Uterus (tissue), 2 donors: Measurements from ENCODE around the gene LRRC3.

Experiments used
- POLR2A ChIP-seq, 2 donors: fragments of 450-650 bp; IDR thresholded peaks; one replicate each; pipeline ENCODE4 v1.6.1; 2016; ENCODE audit warnings: antibody characterized with exemption in 2 of 2, mild to moderate bottlenecking in 1 of 2, moderate library complexity in 1 of 2
- TF ChIP-seq, protein P1 (sequence below), 4 experiments: fragments of 200-600 bp in 2 of 4; fragments of 450-650 bp in 2 of 4; sonication (generic) in 2 of 4; IDR thresholded peaks; one replicate each; pipeline ENCODE4 v1.5.1; 2016 to 2019; ENCODE audit warnings: antibody characterized with exemption in 4 of 4, mild to moderate bottlenecking in 2 of 4, moderate library complexity in 1 of 4

DNA sequence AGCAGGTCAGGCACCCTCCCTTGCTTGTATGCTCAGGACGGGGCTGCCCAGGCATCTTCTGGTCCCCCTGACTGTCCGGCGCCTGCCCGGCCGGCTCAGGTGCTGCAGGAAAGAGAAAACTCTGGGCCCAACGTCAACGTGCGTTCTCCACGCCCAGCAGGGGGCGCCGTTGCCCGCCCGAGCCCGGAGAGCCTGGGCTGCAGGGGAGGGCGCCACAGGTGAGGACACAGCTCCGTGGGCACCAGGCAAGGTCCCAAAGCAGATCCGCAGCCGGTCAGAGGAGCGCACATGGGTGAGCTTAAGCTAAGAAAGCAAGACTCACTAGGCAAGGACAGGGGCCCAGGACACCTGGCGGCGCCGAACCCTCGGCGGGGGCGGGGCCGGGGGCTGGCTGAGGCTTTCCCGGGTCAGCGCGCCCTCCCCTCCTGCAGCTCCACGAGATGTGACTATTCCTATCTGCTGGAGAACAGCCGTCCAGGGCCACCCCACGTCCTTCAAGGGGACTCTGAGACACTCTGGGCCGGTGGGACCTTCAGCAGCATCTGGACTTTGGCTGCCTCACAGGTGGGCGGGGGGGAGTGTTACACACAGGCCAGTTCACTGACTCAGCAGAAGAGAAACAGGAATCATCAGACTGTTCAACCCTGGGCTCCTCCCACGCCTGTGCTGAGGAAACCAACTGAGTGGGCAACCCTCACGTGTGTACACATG, 55.4 kb downstream of the LRRC3 start:
- TF ChIP-seq, protein P1, sequence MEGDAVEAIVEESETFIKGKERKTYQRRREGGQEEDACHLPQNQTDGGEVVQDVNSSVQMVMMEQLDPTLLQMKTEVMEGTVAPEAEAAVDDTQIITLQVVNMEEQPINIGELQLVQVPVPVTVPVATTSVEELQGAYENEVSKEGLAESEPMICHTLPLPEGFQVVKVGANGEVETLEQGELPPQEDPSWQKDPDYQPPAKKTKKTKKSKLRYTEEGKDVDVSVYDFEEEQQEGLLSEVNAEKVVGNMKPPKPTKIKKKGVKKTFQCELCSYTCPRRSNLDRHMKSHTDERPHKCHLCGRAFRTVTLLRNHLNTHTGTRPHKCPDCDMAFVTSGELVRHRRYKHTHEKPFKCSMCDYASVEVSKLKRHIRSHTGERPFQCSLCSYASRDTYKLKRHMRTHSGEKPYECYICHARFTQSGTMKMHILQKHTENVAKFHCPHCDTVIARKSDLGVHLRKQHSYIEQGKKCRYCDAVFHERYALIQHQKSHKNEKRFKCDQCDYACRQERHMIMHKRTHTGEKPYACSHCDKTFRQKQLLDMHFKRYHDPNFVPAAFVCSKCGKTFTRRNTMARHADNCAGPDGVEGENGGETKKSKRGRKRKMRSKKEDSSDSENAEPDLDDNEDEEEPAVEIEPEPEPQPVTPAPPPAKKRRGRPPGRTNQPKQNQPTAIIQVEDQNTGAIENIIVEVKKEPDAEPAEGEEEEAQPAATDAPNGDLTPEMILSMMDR (IDR thresholded peaks at IDR 0.05) = peak; percentile 20 to 59 (median 44)
- no peak for TF ChIP-seq POLR2A (IDR thresholded peaks at IDR 0.05)
